GM21423 (cell line): Measurements from ENCODE around the gene POU4F1.
"Not testable (repeated sequence)": the region's sequence is repeated elsewhere in the genome, so short reads cannot be mapped to it uniquely, and the experiment has no call there.

ENCODE experiments used
- ATAC-seq: cut with Tn5 transposase; IDR thresholded peaks from one replicate; pipeline ENCODE4 v1.9.1; 2021; ENCODE audit warnings: mild to moderate bottlenecking, moderate library complexity; ENCODE audit not compliant: unreplicated experiment

Gene POU4F1

DNA sequence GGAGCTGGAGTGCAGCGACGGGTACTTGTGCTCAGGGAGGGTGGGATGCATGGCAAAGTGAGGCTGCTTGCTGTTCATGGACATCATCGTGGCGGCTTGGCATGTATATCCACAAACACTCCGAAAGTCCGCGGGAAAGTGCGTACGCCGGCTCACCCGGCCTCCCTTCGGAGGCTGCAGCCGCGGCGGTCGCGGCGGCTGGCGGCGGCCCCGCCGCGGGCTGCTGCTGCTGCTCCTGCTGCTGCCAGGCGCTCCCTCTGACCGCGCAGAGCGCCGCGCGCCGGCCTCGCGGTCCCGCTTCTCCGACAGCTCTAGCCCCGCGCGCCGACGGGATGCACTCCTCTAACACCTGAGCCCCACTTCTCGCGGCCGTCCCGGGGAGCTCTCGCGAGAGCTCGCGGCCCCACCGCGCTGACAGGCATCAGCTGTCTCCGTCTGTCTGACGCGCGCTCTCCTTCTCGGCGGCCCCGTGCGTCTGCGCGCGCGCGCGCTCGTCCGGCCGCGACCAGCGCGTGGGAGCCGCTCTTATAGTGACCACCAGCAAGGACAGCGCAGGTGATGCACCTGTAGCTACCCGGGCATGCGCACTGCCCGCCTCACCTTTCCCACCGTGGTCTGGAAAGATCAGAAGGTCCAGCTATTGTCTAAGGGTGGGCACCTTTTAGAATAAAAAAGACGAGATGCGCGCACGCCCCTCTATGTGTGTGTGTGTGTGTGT, at the start of gene POU4F1:
Gene POU4F1 (minus strand): TSS at position 313 of the 718 bp plus-strand sequence. CDS start 226 bp downstream, at position 87.
- ATAC-seq: peak; percentile 90

DNA sequence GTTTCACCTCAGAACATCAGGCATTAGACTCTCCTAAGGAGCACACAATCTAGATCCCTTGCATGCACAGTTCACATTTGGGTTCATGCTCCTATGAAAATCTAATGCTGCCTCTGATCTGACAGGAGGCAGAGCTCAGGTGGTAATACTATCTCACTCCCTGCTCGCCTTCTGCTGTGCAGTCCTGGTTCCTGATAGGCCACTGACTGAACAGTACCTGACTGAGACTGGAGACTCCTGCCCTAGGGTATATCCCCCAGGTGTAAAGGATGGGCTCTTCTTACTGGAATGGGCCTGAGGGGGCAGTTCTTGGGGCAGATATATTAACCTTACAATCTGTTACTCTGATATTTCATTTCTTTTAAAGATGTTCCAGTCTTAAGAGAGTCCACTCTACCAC, 49.3 kb upstream of the POU4F1 start:
- ATAC-seq: no peak

DNA sequence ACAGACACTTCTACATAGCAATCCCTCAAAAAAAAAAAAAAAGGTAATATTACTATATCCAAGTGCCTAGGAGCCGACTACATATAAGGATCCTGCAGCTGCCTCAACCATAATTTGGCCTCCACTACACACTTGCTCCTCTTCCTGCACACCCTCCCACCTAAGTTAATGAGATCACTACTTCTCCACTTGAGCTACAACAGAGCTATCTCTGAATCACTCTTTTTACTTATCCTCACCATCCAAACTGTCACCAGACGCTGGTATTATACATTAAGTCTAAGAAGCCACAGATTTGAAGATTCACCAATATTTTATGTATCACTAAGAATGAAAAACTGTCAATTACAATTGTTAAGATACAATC, 47.3 kb upstream of the POU4F1 start:
- no peak for ATAC-seq

- ATAC-seq: no peak
Measured at GRCh38 chr13:78649997-78650716, 46.8 kb upstream of the POU4F1 start.

- not testable (repeated sequence) for ATAC-seq
Measured at GRCh38 chr13:78647109-78647678, 43.8 kb upstream of the POU4F1 start.

DNA sequence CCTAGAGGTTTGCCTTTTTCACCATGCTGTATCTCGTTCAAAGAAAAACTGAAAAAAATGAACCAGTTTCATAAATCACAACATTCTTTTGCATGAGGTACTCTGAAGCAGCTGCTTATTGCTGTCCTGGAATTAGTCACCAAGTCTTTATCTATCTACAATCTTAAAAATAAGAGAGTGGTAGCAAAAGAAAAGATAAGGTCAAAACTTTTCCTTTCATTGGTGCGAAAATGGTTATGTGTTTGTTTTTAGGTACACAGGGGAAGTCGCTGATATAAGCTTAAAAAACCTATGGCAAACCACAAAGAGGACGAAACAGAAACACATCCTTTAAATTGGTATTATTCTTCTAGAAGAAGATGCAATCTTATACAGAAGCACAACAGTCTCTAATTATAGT, 34.9 kb upstream of the POU4F1 start:
- no peak for ATAC-seq

DNA sequence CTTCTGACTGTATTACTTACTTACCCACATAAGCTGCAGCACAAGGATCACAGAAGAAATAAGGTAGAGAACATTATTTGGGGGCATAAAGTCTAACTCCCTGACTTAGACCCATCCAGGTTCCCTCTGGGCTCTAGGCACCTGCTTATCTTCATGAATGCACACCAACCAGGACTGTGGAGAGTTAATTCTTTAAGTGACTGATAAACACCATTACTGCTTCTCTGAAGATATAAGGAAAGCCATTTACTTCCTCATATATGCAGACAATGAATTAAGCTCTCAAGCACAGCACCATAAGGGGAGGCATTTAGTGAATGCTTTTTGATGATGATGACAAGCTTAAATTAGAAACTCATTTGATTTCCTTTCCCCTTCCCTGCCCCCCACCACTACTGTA, 33.1 kb upstream of the POU4F1 start:
- ATAC-seq: no peak

DNA sequence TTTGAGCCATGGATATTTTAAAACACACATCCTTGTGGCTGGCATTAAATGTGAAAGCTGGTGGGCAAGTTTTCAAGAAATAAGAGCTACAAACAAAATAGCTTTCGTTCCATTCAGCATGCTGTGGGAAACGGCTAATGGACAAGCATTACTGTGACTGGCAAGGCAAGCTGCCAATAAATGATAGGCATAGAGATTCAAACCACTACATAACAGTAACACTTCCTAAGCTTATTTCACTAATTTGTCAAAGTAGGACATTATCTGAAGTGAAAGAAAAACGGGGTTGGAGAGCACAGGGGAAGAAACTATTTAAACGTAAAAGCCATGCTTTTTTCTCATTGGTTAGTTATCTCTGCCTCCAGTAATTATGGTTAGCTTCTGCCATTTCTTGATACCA, 29.6 kb upstream of the POU4F1 start:
- ATAC-seq: no peak

DNA sequence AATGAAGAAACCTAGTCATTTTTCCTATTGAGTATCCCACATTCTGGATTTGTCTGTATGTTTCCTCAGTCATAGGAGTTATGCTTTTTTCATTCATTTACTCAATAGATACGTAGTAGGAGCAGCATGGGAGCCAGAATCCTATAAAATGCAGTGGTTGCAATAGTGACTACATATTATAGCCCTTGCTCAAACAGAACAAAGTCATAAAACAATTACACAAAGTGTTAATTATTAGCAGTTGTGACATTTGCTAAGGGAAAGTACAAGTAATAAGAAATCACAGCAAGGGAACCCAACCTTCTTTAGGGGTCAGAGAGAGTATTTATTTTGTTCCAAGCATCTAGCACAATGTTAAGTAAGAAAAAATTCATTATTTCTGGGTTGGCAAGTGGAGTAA, 27.7 kb upstream of the POU4F1 start:
- ATAC-seq: no peak

- ATAC-seq: no peak
Measured at GRCh38 chr13:78630511-78630910, 27.2 kb upstream of the POU4F1 start.

DNA sequence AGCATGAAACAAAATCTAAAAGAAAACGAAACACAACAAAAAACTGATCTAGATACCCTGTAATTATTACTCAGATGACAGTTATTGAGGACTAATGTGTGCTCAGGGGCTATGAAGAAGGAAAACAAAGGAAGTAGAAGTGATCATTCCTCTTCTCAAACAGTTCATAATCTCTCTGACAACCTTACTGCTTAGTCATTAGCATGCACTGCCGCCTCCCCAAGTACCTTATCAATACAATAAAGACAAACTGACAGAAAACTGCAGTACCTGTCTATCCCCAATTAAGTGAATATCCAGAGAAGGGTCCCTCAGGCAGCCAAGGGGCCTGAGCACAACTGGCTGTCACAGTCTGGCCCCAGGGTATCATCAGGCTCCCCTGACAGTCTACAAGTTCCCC, 22.0 kb upstream of the POU4F1 start:
- ATAC-seq: no peak

GRCh38 chr13:78623132-78623531, 19.8 kb upstream of the POU4F1 start:
- ATAC-seq: no peak

- no peak for ATAC-seq
Measured at GRCh38 chr13:78620936-78621470, 17.7 kb upstream of the POU4F1 start.

DNA sequence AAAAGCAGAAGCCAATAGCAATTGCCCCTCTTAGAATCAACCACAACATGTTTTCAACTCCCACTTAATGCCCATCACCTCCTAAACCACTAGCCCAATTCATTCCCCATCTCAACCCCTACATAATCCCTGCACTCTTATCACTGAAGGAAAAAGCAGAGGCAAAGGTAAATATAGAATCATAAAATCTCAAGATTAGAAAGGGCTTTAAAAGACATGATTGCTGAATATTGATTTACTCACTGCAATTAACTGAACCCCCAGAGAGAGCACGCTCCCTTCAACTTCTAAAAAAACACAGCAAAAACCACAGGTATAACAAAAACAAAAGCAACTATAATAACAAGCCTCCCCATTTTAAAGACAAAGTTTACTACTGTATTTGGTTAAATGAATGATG, 15.1 kb upstream of the POU4F1 start:
- no peak for ATAC-seq

- no peak for ATAC-seq
Measured at GRCh38 chr13:78611040-78611439, 7.7 kb upstream of the POU4F1 start.

DNA sequence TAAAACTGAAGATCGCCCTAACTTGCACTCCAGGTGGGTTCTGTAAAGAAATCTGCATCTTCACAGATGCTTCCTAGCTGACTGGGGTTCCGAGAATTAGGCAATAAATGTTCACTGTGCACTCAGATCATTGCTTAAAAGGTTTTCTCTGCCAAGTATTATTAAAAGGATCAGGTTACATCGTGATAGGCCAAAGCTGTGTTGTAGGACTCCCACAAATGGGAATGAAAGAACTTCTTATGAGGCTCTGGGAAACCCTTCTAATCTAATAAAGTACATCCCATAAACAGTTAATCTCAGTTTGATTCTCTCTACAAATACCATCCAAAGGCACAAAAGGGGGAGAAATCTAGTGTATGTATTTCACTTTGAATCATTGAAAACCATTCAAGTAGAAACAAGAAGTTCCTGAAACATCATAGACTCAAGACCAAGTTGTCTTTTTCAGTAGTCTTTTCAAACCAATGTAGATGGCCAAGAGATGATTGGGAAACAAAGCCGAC, 7.1 kb upstream of the POU4F1 start:
- ATAC-seq: no peak

GRCh38 chr13:78609464-78610205, 6.3 kb upstream of the POU4F1 start:
- ATAC-seq: no peak

GRCh38 chr13:78608688-78609463, 5.5 kb upstream of the POU4F1 start:
- ATAC-seq: no peak

DNA sequence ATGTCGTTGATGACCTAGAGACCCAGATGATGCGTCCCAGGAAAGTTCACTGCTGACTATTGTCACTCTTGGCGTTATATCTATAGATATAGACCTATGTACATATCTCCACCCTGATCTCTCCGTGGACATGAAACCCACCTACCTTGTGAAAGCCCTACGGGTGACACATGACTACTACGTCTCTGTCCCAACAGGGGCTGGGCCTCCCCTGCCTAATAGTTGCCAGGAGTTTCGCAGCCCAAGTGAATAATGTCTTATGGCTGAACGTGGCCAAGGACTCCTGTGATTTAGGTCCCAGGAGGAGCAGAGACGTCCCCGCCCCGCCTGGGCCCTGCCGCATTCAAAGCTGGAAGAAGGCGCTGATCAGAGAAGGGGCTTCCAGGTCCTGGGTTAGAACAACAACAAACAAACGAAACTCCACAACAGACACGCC, 4.9 kb upstream of the POU4F1 start:
- no peak for ATAC-seq
